Stimulated activated CD8-positive, alpha-beta memory T cell treated with anti-CD3 and anti-CD28 coated beads, Interleukin-4, amount 100 ng/mL, for 4 hours (primary cell): ENCODE data around the gene POLR2E.
A peak's percentile ranks its signal among the peaks of the same experiment; 100 is the strongest.

Experiments
- DNase-seq, 2 donors: peaks; one replicate each; pipeline ENCODE4 v3.0.0-alpha.2; 2020; ENCODE audit warnings: low read depth in 2 of 2, low spot score in 1 of 2

The POLR2E gene

GRCh38 chr19:1066748-1067340 lies 28.3 kb downstream of the POLR2E start, which contains the start of gene ARHGAP45:
TSS of gene ARHGAP45 (plus strand) at chr19:1067167. CDS start at chr19:1067406, 239 bp downstream.
- peak; percentile 54 to 74 for DNase-seq

GRCh38 chr19:1066251-1066747 lies 28.9 kb downstream of the POLR2E start:
- DNase-seq = no peak

DNA sequence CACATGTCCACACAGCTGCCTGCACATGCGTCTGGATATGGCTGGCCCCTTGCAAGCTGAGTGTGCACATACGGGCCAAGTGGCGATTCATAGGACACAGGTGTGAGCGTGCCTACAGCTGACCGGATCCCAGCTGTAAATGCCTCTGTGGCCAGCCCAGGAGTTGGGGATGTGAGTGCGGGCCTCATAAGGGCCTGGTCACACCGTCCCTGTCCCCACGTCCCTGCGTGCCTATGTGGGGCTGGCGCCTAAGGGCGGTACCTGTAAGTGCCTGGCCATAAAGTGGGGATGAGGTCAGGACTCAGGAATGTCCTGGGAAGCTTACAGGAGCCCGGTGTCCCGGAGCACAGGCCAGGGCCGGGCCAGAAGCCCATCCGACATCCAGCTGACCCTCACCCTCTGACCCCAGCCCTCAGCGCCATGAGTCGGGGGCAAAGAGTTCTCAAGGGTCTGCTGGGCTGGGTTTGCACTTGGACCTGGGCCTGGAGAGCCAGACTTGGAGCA lies 29.5 kb downstream of the POLR2E start:
- no peak for DNase-seq

DNA sequence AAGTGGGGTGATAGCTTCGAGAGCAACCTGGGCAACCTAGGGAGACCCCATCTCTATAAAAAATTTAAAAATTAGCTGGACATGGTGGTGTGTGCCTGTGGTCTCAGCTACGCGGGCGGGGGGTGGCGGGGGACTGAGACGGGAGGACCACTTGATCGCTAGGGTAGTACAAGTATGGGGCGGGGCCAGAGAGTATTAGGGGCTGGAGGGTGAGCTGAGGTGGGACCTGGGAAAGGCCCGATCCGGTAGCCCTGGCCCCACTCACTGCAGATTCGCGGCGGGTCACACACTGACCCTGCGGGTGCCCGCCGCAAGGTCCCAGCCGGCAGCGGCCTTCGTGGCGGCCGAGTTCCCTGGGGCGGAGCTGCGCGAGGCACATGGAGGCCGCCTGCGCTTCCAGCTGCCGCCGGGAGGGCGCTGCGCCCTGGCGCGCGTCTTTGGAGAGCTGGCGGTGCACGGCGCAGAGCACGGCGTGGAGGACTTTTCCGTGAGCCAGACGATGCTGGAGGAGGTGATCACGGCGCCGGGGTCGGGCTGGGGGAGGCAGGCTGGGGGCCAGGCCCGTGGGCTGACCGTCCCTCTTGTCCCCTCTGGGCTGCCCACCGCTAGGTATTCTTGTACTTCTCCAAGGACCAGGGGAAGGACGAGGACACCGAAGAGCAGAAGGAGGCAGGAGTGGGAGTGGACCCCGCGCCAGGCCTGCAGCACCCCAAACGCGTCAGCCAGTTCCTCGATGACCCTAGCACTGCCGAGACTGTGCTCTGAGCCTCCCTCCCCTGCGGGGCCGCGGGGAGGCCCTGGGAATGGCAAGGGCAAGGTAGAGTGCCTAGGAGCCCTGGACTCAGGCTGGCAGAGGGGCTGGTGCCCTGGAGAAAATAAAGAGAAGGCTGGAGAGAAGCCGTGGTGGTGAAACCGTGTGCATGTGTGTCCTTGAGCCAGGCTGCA lies 30.2 kb downstream of the POLR2E start:
- DNase-seq = no peak

GRCh38 chr19:1063909-1064660 lies 31.1 kb downstream of the POLR2E start:
- no peak for DNase-seq

DNA sequence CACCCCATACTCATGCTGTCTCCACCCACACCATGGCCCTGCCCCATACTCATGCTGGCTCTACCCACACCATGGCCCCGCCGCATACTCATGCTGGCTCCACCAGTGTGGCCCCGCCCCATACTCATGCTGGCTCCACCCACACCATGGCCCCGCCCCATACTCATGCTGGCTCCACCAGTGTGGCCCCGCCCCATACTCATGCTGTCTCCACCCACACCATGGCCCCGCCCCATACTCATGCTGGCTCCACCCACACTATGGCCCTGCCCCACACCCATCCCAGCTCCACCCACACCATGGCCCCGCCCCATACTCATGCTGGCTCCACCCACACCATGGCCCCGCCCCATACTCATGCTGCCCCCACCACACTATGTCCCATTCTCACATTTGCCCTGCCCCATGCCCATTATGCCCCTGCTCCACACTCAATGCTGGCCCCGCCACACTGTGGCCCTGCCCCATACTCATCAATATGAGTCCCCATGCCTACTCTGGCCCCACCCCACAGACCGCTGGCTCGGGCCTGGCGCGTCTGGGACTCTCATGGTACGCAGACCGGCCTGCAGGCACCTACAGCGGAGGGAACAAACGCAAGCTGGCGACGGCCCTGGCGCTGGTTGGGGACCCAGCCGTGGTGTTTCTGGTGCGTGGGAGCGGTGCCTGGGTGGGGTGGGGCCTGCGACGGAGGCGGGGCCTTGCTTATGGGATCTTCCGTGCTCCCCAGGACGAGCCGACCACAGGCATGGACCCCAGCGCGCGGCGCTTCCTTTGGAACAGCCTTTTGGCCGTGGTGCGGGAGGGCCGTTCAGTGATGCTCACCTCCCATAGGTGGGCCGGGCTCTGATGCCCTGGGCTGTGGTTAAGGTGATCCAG lies 31.9 kb downstream of the POLR2E start:
- no peak for DNase-seq

GRCh38 chr19:1062387-1063029 lies 32.7 kb downstream of the POLR2E start:
- DNase-seq = no peak

- no peak for DNase-seq
Measured at GRCh38 chr19:1061987-1062386, 33.2 kb downstream of the POLR2E start.

DNA sequence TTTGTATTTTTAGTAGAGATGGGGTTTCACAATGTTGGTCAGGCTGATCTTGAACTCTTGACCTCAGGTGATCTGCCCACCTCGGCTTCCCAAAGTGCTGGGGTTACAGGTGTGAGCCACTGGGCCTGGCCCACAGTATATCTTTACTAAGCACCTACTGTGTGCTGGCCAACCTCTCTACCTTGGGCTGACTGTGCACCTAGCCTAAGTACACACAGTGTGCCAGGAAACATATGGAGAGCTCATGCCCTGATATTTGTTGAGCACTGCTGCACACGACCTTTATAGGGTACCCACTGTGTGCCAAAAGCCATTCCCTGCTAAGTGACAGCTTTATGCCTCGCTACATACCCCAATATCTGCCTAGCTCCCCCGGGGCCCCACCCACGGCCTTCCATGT lies 34.5 kb downstream of the POLR2E start:
- DNase-seq = no peak

DNA sequence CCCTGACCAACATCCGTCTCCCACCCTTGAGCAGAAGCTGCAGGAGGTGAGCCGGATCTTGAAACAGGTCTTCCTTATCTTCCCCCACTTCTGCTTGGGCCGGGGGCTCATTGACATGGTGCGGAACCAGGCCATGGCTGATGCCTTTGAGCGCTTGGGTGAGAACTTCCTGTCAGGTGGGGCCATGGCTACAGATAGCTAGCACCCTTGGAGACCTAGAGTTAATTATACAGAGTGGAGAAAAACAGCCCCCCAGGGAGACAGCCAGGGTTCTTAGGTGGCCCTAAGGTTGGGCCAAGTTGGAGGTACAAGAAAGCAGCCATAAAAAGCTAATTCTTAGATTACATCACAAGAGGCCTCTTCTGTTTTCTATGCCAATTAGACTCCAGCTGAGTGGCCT lies 37.1 kb downstream of the POLR2E start:
- no peak for DNase-seq

DNA sequence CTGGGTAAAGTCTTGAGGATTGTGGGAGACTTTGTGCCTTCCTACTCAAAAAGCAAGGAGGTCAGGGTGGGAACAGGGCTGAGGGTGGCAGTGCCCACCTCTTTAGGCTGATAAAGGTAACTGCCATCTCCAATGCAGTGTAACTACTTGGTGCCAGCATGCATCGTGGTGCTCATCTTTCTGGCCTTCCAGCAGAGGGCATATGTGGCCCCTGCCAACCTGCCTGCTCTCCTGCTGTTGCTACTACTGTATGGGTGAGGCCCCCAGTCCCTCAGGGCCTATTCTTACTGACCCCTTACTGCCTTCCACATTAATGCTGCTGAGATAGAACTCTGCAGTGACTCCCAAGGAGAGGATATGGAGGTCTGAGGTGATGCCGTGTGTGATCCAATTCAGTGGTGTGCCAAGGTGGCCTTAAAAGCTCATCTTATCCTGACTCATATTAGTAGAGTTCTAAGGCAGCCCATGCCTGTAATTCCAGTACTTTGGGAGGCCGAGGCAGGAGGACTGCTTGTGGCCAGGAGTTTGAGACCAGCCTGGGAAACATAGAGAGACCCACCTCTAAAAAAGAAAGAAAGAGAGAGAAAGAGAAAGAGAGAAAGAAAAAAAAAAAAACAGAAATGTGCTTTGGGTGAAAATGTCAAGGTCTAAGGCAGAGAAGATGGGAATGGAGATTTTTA lies 37.9 kb downstream of the POLR2E start:
- DNase-seq = no peak

GRCh38 chr19:1055886-1056620 lies 39.1 kb downstream of the POLR2E start:
- no peak for DNase-seq

DNA sequence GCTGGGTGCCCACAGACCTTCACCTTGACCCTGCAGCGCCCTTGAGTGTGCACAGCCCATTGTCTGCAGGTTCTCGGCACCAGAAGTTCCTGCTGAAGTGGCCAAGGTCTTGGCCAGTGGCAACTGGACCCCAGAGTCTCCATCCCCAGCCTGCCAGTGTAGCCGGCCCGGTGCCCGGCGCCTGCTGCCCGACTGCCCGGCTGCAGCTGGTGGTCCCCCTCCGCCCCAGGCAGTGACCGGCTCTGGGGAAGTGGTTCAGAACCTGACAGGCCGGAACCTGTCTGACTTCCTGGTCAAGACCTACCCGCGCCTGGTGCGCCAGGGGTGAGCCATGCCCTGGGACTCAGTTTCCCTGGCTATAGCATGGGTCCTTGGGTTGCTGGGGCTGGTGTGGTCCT lies 40.1 kb downstream of the POLR2E start:
- no peak for DNase-seq

DNA sequence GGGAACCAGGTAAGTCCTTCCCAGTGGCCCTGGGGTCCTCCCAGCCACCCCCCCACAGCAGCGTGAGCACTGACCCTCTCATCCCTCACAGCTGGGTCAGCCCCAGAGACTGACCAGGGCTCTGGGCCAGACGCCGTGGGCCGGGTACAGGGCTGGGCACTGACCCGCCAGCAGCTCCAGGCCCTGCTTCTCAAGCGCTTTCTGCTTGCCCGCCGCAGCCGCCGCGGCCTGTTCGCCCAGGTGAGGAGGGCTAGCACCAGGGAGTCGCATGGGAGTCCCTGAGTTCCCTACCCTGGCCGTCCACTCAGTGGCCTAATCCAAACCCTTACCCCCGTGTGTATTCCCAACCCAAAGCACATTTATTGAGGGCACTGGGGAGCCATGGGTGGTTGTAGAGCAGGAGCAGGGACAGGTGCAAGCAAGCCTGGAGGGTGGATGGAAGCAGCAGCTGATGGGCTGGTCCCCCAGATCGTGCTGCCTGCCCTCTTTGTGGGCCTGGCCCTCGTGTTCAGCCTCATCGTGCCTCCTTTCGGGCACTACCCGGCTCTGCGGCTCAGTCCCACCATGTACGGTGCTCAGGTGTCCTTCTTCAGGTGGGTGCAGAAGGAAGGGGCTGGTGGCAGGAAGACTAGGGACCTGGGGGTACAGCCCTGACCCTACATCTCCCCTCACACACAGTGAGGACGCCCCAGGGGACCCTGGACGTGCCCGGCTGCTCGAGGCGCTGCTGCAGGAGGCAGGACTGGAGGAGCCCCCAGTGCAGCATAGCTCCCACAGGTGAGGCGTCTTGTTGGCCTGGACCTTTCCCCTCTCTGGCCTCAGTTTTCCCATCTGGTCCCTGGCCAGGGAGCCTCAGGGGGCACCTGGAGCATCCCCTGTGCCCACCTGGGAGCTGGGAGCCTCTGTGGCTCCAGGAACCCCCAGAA lies 40.8 kb downstream of the POLR2E start:
- DNase-seq = no peak

DNA sequence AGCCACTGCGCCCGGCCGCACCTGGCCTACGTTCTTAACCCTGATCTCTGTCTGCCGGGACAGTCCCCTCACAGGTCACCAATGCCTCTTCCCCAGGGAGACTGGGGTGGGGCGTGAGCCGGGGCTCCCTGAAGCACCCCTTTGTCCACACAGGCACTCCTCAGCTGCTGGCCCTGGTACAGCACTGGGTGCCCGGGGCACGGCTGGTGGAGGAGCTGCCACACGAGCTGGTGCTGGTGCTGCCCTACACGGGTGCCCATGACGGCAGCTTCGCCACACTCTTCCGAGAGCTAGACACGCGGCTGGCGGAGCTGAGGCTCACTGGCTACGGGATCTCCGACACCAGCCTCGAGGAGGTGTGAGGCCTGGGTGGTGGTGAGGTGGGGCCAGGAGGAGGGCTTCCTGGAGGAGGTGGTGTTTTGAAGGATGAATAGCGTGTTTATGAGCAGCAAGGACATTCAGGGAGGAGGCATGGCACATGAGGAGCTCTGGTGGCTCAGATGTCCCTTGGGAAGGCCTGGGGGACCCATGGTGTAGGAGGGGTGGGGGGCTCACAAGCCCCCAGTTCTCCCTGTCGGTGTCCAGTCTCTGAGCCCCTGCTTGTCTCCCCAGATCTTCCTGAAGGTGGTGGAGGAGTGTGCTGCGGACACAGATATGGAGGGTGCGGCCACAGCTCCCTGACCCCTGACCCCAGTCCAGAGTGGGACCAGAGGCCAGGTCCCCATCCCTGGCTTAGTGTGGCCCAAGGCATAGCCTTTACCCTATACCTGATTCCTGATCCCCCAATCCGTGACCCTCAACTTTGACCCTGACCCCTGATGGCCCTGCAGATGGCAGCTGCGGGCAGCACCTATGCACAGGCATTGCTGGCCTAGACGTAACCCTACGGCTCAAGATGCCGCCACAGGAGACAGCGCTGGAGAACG lies 41.7 kb downstream of the POLR2E start:
- no peak for DNase-seq

DNA sequence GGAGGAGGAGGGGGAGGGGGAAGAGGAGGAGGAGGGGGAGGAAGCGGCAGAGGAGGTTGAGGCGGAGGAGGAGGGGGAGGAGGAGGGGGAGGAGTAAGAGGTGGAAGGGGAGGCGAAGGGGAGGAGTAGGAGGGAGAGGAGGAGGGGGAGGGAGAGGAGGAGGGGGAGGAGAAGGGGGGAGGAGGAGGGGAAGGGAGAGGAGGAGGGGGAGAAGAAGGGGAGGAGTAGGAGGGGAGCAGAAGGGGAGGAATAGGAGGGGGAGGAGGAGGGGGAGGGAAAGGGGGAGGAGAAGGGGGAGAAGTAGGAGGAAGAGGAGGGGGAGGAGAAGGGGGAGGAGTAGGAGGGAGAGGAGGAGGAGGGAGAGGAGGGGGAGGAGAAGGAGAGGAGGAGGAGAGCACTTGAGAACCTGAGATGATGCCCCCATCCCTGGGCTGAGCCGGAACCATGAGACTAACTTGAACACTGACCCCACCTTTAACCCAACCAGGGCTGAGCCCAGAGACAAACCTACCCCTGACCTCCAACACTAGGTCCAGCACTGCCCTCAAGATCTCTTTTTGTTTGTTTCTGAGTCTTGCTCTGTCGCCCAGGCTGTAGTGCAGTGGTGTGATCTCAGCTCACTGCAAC lies 42.7 kb downstream of the POLR2E start:
- DNase-seq = no peak
